ENCODE results near the gene RAX2. TPM values are rescaled to one million over a fixed set of nuclear protein-coding genes. Genes with fewer than 3 reads are reported as not detected.
A peak's percentile ranks its signal among the peaks of the same experiment; 100 is the strongest.

RAX2 gene
- total RNA-seq, 2 experiments from 2014 or later, result not detected

DNA sequence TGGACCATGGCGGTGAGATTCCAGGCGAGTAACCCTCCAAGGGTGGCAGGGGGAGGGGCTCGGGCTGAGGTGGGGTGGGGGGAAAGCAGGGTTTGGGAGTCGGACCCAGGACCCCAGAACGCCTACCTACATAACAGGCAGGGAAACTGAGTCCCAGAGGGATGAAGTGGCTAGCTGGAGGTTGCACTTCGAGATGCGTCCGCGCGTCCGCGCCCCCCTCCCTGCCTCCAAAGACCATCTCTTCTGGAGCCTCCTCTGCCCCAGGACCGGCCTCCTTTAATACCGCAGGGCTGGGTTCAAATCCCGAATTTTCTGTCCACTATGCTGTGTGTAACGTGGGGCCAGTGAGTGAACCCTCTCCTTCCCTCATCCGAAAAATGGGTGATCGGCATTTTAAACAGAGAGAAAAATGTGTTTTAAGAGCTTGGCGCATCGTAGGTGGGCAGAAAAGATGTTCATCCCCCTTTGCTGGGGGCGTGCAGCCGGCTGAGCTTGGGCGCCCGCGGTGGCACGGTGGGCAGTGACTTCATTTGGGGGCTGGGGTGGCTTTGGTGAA is 50.1 kb downstream of the RAX2 start:
- Mint-ChIP-seq H3K4me1 (peaks cover 5% of the 10 kb centered on the region), H3K36me3 (no peaks in the 10 kb centered on the region), H3K9me3 (no peaks in the 10 kb centered on the region), H3K27me3 (peaks cover 44% of the 10 kb centered on the region), H3K27ac (no peak overlapping the region), H3K4me3 (peak overlapping the region; percentile 19)
- ATAC-seq (ENCODE audit: low read depth) (no peak), DNase-seq (no peak)
- POLR2A ChIA-PET, result no interaction called here

DNA sequence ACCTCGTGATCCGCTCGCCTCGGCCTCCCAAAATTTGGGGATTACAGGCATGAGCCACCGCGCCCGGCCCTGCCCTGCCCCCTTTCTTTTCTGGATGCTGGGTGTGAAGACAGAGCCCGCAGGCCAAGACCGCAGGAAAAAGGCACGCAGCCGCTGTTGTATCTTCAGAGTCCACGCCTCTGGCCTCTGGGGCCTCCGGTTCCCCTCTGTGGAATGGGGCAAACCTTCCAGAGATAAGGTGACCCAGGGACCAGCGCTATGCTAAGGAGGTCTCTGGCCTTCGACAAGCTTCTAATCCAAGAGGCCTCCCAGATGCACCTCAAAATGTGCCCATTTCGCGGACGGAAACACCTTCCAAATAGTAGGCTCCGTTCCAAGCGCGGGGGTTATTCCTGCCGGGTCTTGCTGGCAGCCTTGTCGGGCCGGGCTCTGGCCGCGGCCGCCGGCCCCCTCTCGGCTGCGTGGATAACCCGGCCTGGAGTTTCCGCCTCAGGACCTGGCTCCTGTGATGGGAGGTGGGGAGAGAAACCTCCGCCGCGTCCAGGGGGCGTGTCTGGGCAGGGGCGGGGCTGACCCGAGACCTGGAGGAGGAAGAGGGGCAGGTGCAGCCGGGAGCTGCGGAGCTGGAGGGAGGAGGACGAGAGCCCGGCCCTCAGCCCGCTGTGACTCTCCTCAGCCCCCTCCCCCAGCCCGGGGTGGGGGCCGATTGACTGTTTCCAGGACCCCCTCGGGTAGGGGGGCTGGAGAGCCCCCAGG is 50.7 kb downstream of the RAX2 start:
- Mint-ChIP-seq H3K9me3 (no peaks in the 10 kb centered on the region), H3K4me3 (peak overlapping the region; percentile 55), H3K36me3 (no peaks in the 10 kb centered on the region), H3K27me3 (peaks cover 44% of the 10 kb centered on the region), H3K4me1 (peaks cover 5% of the 10 kb centered on the region), H3K27ac (no peak overlapping the region)
- POLR2A ChIA-PET, result interaction anchor here (0.6 kb wide), 1 partner anchor 136 kb away, joined by 3 read pairs; the partner anchor contains the start of gene GIPC3
- ATAC-seq (ENCODE audit: low read depth) (peak; percentile 84), DNase-seq (peak; percentile 87)

DNA sequence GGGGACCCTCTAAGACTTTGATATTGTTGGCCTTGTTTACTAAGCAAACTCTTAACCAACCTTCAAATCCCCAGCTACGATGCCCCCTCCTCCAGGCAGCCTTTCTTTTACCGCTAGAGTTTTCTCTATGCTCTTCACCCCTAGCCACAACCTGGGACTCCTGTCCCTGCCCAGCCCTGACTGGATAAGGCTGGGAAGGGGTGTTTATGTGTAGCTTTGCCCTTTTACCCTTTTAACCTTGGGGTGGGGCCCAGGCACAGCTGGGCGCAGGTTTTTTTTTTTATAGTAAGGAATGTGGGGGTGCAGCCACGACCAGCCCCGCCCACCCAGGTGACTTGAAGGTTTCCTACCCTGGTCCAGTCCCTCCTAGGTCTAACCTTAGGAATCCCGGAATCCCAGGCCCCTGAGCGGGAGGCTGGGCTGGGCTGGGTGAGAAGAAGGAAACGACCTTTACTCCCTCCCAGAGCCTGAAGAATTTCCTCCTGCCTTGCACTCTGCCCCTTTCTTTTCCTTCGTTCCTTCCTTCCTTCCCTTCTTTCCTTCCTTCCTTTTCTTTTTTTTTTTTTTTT is 51.6 kb downstream of the RAX2 start:
- H3K9me3 Mint-ChIP-seq, result no peaks in the 10 kb centered on the region
- POLR2A ChIA-PET, result interaction anchor here (1.4 kb wide), 1 partner anchor 101 kb away, joined by 3 read pairs; no protein-coding TSS in a partner anchor
- H3K4me3 Mint-ChIP-seq, result no peak overlapping the region
- no peaks in the 10 kb centered on the region for H3K36me3 Mint-ChIP-seq
- peaks cover 5% of the 10 kb centered on the region for H3K4me1 Mint-ChIP-seq
- ATAC-seq (ENCODE audit: low read depth), result no peak
- no peak for DNase-seq
- H3K27ac Mint-ChIP-seq, result no peak overlapping the region
- H3K27me3 Mint-ChIP-seq, result peaks cover 42% of the 10 kb centered on the region

DNA sequence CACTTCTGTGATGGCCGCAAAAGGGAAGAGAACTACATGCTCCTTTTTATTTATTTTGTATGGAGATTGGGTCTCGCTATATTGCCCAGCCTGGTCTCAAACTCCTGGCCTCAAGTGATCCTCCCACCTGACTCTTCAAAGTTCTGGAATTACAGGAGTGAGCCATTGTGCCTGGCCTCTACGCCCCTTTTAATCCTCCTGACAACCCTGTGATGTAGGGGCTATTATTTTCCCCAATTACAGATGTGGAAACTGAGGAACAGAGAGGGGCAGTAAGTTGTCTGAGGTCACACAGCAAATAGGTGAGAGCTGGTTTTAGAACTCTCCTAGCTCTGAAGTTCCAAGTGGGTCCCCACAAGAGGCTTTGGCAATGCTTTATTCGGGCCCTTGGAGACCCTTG is 52.2 kb downstream of the RAX2 start:
- Mint-ChIP-seq H3K4me3 (no peak overlapping the region), H3K36me3 (no peaks in the 10 kb centered on the region), H3K4me1 (peaks cover 1% of the 10 kb centered on the region), H3K27ac (no peak overlapping the region), H3K27me3 (peaks cover 38% of the 10 kb centered on the region), H3K9me3 (no peaks in the 10 kb centered on the region)
- no peak for ATAC-seq (ENCODE audit: low read depth)
- POLR2A ChIA-PET, result interaction anchor here (1.4 kb wide), 1 partner anchor 102 kb away, joined by 3 read pairs; no protein-coding TSS in a partner anchor
- DNase-seq, result no peak

Other genes starting within 250 kb of the RAX2 start
- 10 to 100 TPM; 11.4 to 13.9 TPM for gene TEKTIP1, start 233.1 kb downstream of the RAX2 start, total RNA-seq
- 10 to 100 TPM; 84.5 to 90.8 TPM for gene MFSD12, start 214.6 kb downstream of the RAX2 start, total RNA-seq
- 10 to 100 TPM; 58.5 to 59.5 TPM for gene HMG20B, start 199.3 kb downstream of the RAX2 start, total RNA-seq
- gene GIPC3, start 186.8 kb downstream of the RAX2 start, total RNA-seq, result 1 to 10 TPM; 1.4 to 1.5 TPM
- gene TBXA2R, start 165.4 kb downstream of the RAX2 start, total RNA-seq, result 1 to 10 TPM; 1.7 to 2.1 TPM
- gene CACTIN, start 145.4 kb downstream of the RAX2 start, total RNA-seq, result 10 to 100 TPM; 36.8 to 40.8 TPM
- gene PIP5K1C, start 71.8 kb downstream of the RAX2 start, total RNA-seq, result 10 to 100 TPM; 18.9 to 23.5 TPM
- gene TJP3, start 63.8 kb downstream of the RAX2 start, total RNA-seq, result 1 to 10 TPM; 5.2 to 7.6 TPM
- gene APBA3, start 10.5 kb downstream of the RAX2 start, total RNA-seq, result 10 to 100 TPM; 54.5 to 61.9 TPM
- gene MRPL54, start 9.5 kb downstream of the RAX2 start, total RNA-seq, result 10 to 100 TPM; 68.9 to 73.9 TPM
- gene MATK, start 14.2 kb upstream of the RAX2 start, total RNA-seq, result 10 to 100 TPM; 29.4 to 31.8 TPM
- gene ZFR2, start 96.8 kb upstream of the RAX2 start, total RNA-seq, result under 1 TPM; 0.55 to 0.91 TPM
- gene ATCAY, start 108.5 kb upstream of the RAX2 start, total RNA-seq, result not detected
- gene NMRK2, start 160.8 kb upstream of the RAX2 start, total RNA-seq, result not detected
- 10 to 100 TPM; 44.8 to 49.8 TPM for gene DAPK3, start 198.9 kb upstream of the RAX2 start, total RNA-seq
- gene EEF2, start 213.2 kb upstream of the RAX2 start, total RNA-seq, result 1,000 to 10,000 TPM; 1,510 to 1,513 TPM
- 10 to 100 TPM; 32.1 to 38.3 TPM for gene PIAS4, start 235.5 kb upstream of the RAX2 start, total RNA-seq